T-cell (primary cell): ENCODE measurements around the gene CCL15. TPM values are rescaled to one million over a fixed set of nuclear protein-coding genes. Genes with fewer than 3 reads are reported as not detected.
A peak's percentile ranks its signal among the peaks of the same experiment; 100 is the strongest.

ENCODE experiments used
- ATAC-seq, 4 experiments: fragments of 200-7000 bp in 3 of 4; fragments of 150-1000 bp in 1 of 4; cut with Tn5 transposase; replicated peaks in 1 of 4; 1 replicate in 3 of 4; 2 replicates in 1 of 4; pipeline ENCODE4 v1.10.0; 2021; ENCODE audit warnings: moderate library complexity in 3 of 4, mild to moderate bottlenecking in 2 of 4, moderate number of reproducible peaks in 1 of 4
- CTCF ChIA-PET, 2 donors: fragments of 300-600 bp; sonication (Branson Sonifier 250); formaldehyde crosslinking; loops; one replicate each; lab custom pipeline; 2022; ENCODE audit warnings: antibody characterized with exemption in 2 of 2; lab: Charles Lee
- POLR2A ChIA-PET, 2 donors: fragments of 300-600 bp; sonication (Branson Sonifier 250); formaldehyde crosslinking; loops; one replicate each; lab custom pipeline; 2022; ENCODE audit warnings: antibody characterized with exemption in 2 of 2; lab: Charles Lee
- DNase-seq, 35 experiments: peaks; one replicate each; pipeline versions ENCODE4 v3.0.0 to v3.0.0-alpha.2; 2013 to 2023
- H3K27ac ChIP-seq: one replicate; pipeline ENCODE4 v1.5.1; 2013; ENCODE audit warnings: low read length
- H3K27me3 ChIP-seq, 2 experiments: replicated peaks in 1 of 2; 1 replicate in 1 of 2; 2 replicates in 1 of 2; pipeline versions ENCODE4 v1.6.1 to v1.7.0; 2013; ENCODE audit warnings: low read length in 1 of 2, mixed read lengths in 1 of 2; ENCODE audit not compliant: control insufficient read depth in 2 of 2, insufficient read depth in 2 of 2; ENCODE audit errors: extremely low read depth in 1 of 2
- H3K36me3 ChIP-seq, 2 donors: 1 replicate in 1 of 2; 2 replicates in 1 of 2; pipeline versions ENCODE4 v1.6.1 to v1.7.0; 2013; ENCODE audit warnings: low read length in 1 of 2; ENCODE audit not compliant: control insufficient read depth in 2 of 2, insufficient read depth in 1 of 2; ENCODE audit errors: extremely low read depth in 1 of 2
- H3K4me1 ChIP-seq, 2 experiments: 1 replicate in 1 of 2; 2 replicates in 1 of 2; pipeline versions ENCODE4 v1.6.1 to v1.7.0; 2013; ENCODE audit warnings: low read length in 2 of 2, mixed read lengths in 1 of 2; ENCODE audit not compliant: insufficient read depth in 2 of 2, control insufficient read depth in 1 of 2; ENCODE audit errors: extremely low read depth in 1 of 2
- H3K4me3 ChIP-seq, 2 donors: 1 replicate in 1 of 2; 2 replicates in 1 of 2; pipeline versions ENCODE4 v1.5.1 to v1.7.0; 2013; ENCODE audit warnings: mild to moderate bottlenecking in 2 of 2, low read length in 1 of 2, moderate library complexity in 1 of 2; ENCODE audit not compliant: control insufficient read depth in 1 of 2; ENCODE audit errors: extremely low read depth in 1 of 2
- H3K9me3 ChIP-seq: 2 replicates; pipeline ENCODE4 v1.7.0; 2013
- H3K27ac Mint-ChIP-seq, 2 donors: one replicate each; pipeline ENCODE4 v1.8.0; 2020 to 2021; ENCODE audit warnings: mild to moderate bottlenecking in 2 of 2, mixed read lengths in 2 of 2
- H3K27me3 Mint-ChIP-seq, 2 donors: one replicate each; pipeline ENCODE4 v1.8.0; 2021 to 2022; ENCODE audit warnings: mixed read lengths in 2 of 2
- H3K36me3 Mint-ChIP-seq: one replicate; pipeline ENCODE4 v1.8.0; 2021; ENCODE audit warnings: mixed read lengths
- H3K4me1 Mint-ChIP-seq, 3 donors: one replicate each; pipeline ENCODE4 v1.8.0; 2020 to 2022; ENCODE audit warnings: mixed read lengths in 3 of 3, mild to moderate bottlenecking in 1 of 3
- H3K4me3 Mint-ChIP-seq, 3 donors: one replicate each; pipeline ENCODE4 v1.8.0; 2020 to 2022; ENCODE audit warnings: mild to moderate bottlenecking in 3 of 3, mixed read lengths in 3 of 3, moderate library complexity in 3 of 3
- H3K9me3 Mint-ChIP-seq, 3 donors: one replicate each; pipeline ENCODE4 v1.8.0; 2020 to 2022; ENCODE audit warnings: mixed read lengths in 3 of 3
- WGBS: methylation state at CpG from one replicate; pipeline ENCODE4 v1.1.5; 2013; ENCODE audit warnings: missing lambda C conversion rate; ENCODE audit not compliant: insufficient coverage; 5-methylcytosine and 5-hydroxymethylcytosine counted together
- total RNA-seq, 35 experiments: library from RNA in 6 of 35; stranded (reverse) in 6 of 35; fragments of 120-200 nt in 1 of 35; gene quantifications; one replicate each; pipeline versions ENCODE4 v1.2.1 to v1.2.4 and lab custom pipeline; 2013 to 2026

The CCL15 gene
- total RNA-seq, 5 donors from 2014 or later (not counting 1 experiment from before 2014, with no cell fraction given): not detected

DNA sequence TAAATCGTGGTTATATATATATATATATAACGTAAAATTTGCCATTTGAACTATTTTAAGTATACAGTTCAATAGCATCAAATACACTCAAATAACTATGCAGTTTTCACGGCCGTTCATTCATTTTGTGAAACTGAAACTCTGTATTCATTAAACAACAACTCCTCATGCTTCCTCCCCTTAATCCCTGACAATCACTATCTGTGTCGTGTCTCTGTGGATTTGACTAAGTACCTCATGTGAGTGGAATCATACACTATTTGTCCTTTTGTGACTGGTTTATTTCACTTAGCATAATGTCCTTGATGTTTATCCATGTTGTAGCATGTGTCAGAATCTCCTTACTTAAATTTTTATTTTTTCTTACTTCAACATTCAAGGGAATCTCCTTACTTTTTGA, 13.6 kb upstream of the CCL15 start:
- peaks cover 0 to 4% of the 10 kb centered on the region in 2 experiments for H3K27me3 ChIP-seq
- 75% methylated on average over 2 of the region's 5 CpGs for WGBS
- Mint-ChIP-seq H3K27ac (no peak overlapping the region), H3K4me3 (no peak overlapping the region), H3K27me3 (peaks cover 10 to 27% of the 10 kb centered on the region in 2 donors), H3K9me3 (no peaks in the 10 kb centered on the region), H3K4me1 (no peaks in the 10 kb centered on the region), H3K36me3 (no peaks in the 10 kb centered on the region)
- CTCF ChIA-PET: interaction anchor here in 1 of 2 donors (0.6 kb wide), 1 partner anchor 1613 kb away, joined by 3 read pairs; no protein-coding TSS in a partner anchor
- peaks cover 0 to 7% of the 10 kb centered on the region in 2 experiments for H3K4me1 ChIP-seq
- ATAC-seq (no peak), DNase-seq (no peak)
- H3K9me3 ChIP-seq: no peaks in the 10 kb centered on the region
- H3K36me3 ChIP-seq: no peaks in the 10 kb centered on the region
- no peak overlapping the region for H3K4me3 ChIP-seq
- H3K27ac ChIP-seq: no peak overlapping the region
- POLR2A ChIA-PET: no interaction called here

DNA sequence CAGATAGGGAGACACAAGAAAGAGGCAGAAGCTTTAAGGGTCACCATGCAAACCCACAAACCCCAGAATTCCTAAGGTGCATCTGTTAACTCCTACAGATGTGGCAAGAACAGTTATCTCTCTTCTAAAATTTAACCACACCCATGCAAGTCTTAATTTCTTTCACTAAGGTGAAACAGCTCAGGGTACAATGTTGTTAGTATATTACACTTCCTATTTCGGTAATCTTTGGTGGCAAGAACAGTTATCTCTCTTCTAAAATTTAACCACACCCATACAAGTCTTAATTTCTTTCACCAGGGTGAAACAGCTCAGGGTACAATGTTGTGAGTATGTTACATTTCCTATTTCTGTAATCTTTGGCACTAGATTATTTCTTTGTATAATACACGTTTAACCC, 9.8 kb upstream of the CCL15 start:
- no peak overlapping the region for H3K27ac ChIP-seq
- no peak overlapping the region for H3K27ac Mint-ChIP-seq
- CTCF ChIA-PET: no interaction called here

DNA sequence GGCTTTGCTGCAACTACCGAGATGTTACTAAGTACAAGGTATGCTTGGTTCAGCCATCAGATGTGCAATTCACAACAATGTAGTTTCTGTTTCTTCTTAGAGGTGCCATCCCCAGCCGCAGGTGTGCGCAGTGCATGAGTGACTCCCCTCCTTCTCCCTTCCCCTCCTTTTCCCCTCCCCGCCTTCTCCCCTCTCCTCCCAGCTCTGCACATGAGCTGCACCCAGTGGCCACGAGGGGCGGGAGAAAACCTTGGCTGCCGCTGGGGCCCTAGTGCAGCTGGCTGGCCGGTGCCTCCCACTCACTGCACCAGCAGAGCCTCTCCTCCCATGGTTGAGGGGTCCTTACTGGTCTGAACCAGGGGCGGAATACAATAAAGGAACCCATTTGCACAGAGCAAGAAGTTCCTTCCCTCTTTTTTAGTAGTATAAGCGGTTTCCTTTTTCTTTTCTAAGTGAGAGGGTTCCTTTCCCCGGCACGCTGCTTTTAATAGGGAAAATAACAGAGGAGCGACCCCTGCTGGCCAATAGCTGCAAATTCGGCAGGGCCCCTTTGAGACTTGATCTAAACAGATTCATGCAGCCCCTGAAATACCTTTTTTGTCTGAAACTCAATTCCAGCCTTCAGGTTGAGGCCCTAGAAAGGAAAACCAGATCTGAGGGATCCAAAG, 7.8 kb upstream of the CCL15 start:
- Histone ChIP-seq H3K4me1 (peaks cover 0 to 7% of the 10 kb centered on the region in 2 experiments), H3K36me3 (no peaks in the 10 kb centered on the region), H3K27ac (no peak overlapping the region), H3K27me3 (peaks cover 0 to 4% of the 10 kb centered on the region in 2 experiments), H3K9me3 (no peaks in the 10 kb centered on the region), H3K4me3 (no peak overlapping the region)
- Mint-ChIP-seq H3K27me3 (peaks cover 6 to 15% of the 10 kb centered on the region in 2 donors), H3K36me3 (no peaks in the 10 kb centered on the region), H3K4me1 (peaks cover 7 to 8% (median 8%) of the 10 kb centered on the region in 3 donors), H3K4me3 (no peak overlapping the region), H3K9me3 (no peaks in the 10 kb centered on the region), H3K27ac (no peak overlapping the region)
- DNase-seq (no peak), ATAC-seq (no peak)
- ChIA-PET CTCF (no interaction called here), POLR2A (no interaction called here)
- 85% methylated on average over 7 of the region's 14 CpGs for WGBS

More for the DNA sequence above, 9.8 kb upstream of the CCL15 start:
- no peaks in the 10 kb centered on the region for H3K36me3 Mint-ChIP-seq
- no peak overlapping the region for H3K4me3 Mint-ChIP-seq
- POLR2A ChIA-PET: no interaction called here
- no peaks in the 10 kb centered on the region for H3K4me1 Mint-ChIP-seq
- H3K9me3 Mint-ChIP-seq: no peaks in the 10 kb centered on the region
- no peak overlapping the region for H3K4me3 ChIP-seq
- DNase-seq: no peak
- no peaks in the 10 kb centered on the region for H3K9me3 ChIP-seq
- H3K27me3 Mint-ChIP-seq: peaks cover 6 to 16% of the 10 kb centered on the region in 2 donors
- peaks cover 0 to 7% of the 10 kb centered on the region in 2 experiments for H3K4me1 ChIP-seq
- H3K27me3 ChIP-seq: peaks cover 0 to 4% of the 10 kb centered on the region in 2 experiments
- WGBS: no CpG with 5 or more reads among the region's 2 CpGs
- H3K36me3 ChIP-seq: no peaks in the 10 kb centered on the region
- ATAC-seq: no peak

DNA sequence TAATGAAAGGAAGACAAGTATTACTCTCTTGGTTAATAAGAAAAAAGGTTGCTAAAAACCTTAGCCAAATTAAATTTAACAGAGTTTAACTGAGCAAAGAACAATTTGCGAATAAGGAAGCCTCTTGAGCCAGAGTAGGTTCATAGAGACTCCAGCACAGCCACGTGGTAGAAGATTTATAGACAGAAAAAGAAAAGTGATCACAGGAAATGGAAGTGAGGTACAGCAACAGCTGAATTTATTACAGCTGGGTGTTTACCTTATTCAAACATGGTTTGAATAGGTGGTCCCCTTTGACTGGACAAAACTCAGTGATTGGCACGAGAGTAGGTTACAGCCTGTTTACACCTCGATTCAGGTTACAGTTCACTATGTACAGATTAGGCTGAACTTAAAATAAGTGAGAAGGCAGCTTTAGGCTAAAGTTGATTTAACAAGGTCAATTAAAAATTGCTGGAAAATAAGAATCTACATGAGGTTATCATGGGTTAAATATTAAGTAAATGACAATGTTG, 3.3 kb upstream of the CCL15 start:
- no peaks in the 10 kb centered on the region for H3K36me3 ChIP-seq
- H3K9me3 Mint-ChIP-seq: no peaks in the 10 kb centered on the region
- H3K36me3 Mint-ChIP-seq: no peaks in the 10 kb centered on the region
- peaks cover 0 to 2% of the 10 kb centered on the region in 2 experiments for H3K4me1 ChIP-seq
- no peaks in the 10 kb centered on the region for H3K27me3 Mint-ChIP-seq
- ChIA-PET POLR2A (no interaction called here), CTCF (interaction anchor here in 1 of 2 donors (0.8 kb wide), 1 partner anchor 35 kb away, joined by 3 read pairs; no protein-coding TSS in a partner anchor)
- H3K27ac Mint-ChIP-seq: peak overlapping the region in 1 of 2 donors; percentile 50
- H3K4me3 ChIP-seq: no peak overlapping the region
- H3K4me3 Mint-ChIP-seq: no peak overlapping the region
- H3K9me3 ChIP-seq: no peaks in the 10 kb centered on the region
- DNase-seq (no peak), ATAC-seq (no peak)
- 32% methylated on average over 3 of the region's 4 CpGs for WGBS
- H3K27me3 ChIP-seq: no peaks in the 10 kb centered on the region
- no peak overlapping the region for H3K27ac ChIP-seq
- peaks cover 7 to 9% (median 9%) of the 10 kb centered on the region in 3 donors for H3K4me1 Mint-ChIP-seq

DNA sequence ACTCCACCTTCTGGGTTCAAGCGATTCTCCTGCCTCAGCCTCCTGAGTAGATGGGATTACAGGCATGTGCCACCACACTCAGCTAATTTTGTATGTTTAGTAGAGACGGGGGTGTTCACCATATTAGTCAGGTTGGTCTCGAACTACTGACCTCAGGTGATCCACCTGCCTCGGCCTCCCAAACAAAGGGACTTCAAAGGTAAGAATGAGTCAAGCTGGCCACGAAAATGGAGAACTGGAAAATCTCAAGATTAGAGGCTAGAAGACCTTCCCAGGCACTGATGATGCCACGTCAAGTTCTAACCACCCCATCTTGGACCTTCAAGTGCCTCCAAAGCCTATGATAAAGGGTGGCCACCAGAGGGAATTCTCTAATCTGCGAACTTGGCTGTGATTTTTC, 1.3 kb upstream of the CCL15 start:
- Mint-ChIP-seq H3K27me3 (peaks cover 0 to 7% of the 10 kb centered on the region in 2 donors), H3K36me3 (no peaks in the 10 kb centered on the region), H3K4me1 (peaks cover 7 to 12% (median 9%) of the 10 kb centered on the region in 3 donors), H3K4me3 (no peak overlapping the region), H3K9me3 (no peaks in the 10 kb centered on the region), H3K27ac (no peak overlapping the region)
- ATAC-seq (no peak), DNase-seq (no peak)
- ChIA-PET POLR2A (no interaction called here), CTCF (no interaction called here)
- WGBS: 38% methylated on average over 1 of the region's 7 CpGs
- Histone ChIP-seq H3K4me3 (no peak overlapping the region), H3K27ac (no peak overlapping the region), H3K36me3 (no peaks in the 10 kb centered on the region), H3K27me3 (peaks cover 0 to 6% of the 10 kb centered on the region in 2 experiments), H3K4me1 (peaks cover 0 to 2% of the 10 kb centered on the region in 2 experiments), H3K9me3 (no peaks in the 10 kb centered on the region)

DNA sequence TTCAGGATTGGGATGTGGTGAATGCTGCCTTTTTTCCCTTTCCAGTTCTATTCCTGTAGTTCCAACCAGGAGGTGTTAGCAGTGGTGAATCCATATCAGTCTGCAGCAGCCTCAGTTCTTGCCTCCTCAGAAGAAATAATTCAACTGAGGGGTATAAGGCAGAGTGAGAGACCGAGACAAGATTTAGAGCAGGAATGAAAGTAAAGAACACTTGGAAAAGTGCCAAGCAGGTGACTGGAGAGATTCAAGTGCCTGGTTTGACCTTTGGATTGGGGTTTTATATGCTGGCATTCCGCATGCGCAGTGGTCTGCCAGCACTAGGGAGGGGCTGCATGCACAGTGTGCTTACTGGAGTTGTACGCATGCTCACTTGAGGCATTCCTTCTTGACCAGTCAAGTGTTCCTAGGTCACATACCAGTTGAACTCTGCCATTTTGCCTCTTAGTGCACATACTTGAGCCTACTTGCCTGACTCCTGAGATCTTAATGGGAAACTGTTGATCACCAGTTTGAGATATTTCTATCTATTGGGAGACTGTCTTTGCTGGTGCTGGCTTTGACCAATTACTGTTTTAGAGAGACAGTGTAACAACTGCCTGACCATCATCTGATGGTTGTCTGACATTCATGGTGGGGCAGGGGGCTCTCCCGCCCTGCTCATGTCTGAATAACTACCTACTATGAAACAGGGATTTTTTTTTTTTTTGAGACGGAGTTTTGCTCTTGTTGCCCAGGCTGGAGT, 680 bp upstream of the CCL15 start:
- DNase-seq (no peak), ATAC-seq (no peak)
- ChIA-PET POLR2A (no interaction called here), CTCF (no interaction called here)
- H3K36me3 ChIP-seq: no peaks in the 10 kb centered on the region
- Mint-ChIP-seq H3K27ac (no peak overlapping the region), H3K36me3 (no peaks in the 10 kb centered on the region), H3K4me1 (peaks cover 7 to 12% (median 9%) of the 10 kb centered on the region in 3 donors), H3K27me3 (peaks cover 0 to 7% of the 10 kb centered on the region in 2 donors), H3K9me3 (no peaks in the 10 kb centered on the region), H3K4me3 (no peak overlapping the region)
- peaks cover 0 to 6% of the 10 kb centered on the region in 2 experiments for H3K27me3 ChIP-seq
- H3K27ac ChIP-seq: no peak overlapping the region
- no peaks in the 10 kb centered on the region for H3K9me3 ChIP-seq
- H3K4me3 ChIP-seq: no peak overlapping the region
- 100% methylated on average over 1 of the region's 6 CpGs for WGBS
- peaks cover 0 to 2% of the 10 kb centered on the region in 2 experiments for H3K4me1 ChIP-seq
